Activated CD4-positive, alpha-beta T cell treated with anti-CD3 and anti-CD28 coated beads for 1 hour (primary cell): ENCODE measurements around the gene HMGXB3.
A peak's percentile ranks its signal among the peaks of the same experiment; 100 is the strongest.

ENCODE experiments used
- DNase-seq: peaks from one replicate; pipeline ENCODE4 v3.0.0-alpha.2; 2020

Gene HMGXB3

DNA sequence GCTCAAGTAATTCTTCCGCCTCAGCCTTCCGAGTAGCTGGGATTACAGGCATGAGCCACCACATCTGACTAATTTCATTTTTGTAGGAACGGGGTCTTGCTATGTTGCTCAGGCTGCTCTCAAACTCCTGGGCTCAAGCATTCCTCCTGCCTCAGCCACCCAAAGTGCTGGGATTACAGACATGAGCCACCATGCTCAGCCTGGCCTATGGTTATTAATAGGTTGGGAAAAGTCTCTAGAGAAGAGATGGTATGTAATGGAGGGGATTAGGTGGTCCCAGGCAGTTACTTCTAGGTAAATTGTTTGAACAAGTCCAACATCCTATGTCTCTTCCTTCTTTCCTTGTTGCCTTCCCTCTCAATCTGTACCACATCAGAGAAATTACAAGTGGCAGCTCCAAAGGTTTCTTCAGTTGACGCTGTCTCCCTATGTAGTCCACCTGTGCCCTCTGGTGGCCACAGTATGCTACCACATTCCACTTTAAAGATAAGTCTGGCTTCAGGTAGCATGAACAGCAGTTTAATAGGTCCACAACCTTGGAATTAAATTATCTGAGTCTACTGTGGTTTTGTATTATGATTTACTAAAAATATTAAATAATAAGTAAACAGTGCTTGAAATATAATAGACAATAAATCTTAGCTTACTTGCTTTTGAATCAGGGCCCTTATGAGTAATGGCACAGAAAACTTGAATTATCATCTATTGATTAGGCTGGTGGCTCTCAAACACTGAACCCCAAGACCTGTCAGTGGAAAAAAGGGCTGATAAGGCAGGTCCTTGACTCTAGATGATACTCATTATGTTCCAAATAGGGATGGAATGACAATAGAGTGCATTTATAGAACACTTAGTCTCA, 9.8 kb upstream of the HMGXB3 start:
- peak; percentile 55 for DNase-seq

DNA sequence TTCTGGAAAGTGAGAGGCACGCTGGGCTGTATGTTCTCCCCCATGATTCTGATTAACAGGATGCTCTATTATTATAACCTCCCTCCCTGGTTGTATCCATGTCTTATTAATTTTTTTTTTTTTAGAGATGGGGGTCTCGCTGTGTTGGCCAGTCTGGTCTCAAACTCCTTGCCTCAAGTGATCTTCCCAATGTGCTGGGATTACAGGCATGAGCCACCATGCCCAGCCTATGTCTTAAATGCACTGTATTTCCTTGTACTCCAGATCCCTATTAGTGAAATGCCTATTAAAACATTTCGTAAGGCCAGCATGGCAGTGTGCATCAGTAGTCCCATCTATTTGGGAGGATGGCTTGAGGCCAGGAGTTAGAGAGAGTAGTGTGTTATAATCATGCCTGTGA, 7.1 kb upstream of the HMGXB3 start:
- DNase-seq: no peak

GRCh38 chr5:149995385-149996204, 4.9 kb upstream of the HMGXB3 start:
- DNase-seq: no peak

- DNase-seq: no peak
Observed at GRCh38 chr5:149996205-149996890, 4.2 kb upstream of the HMGXB3 start.

DNA sequence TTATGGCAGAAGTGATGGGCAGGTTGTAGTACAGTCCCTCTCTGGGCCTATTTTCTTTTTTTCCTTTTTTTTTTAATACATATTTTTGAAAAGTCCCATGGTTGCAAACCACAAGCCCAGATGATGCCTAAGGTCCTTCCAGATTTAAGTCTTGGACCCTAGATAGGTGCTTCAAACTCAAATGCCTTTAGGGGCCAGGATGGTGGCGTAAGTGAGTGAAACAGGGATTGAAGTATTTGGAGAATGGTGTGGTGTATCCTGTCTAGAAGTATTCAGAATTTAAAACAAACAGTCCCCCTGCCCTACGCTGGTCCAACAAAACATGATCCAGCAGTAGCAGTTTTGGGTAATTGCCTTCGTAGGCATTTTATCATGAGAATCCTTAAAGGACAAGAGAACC, 2.3 kb upstream of the HMGXB3 start:
- no peak for DNase-seq

DNA sequence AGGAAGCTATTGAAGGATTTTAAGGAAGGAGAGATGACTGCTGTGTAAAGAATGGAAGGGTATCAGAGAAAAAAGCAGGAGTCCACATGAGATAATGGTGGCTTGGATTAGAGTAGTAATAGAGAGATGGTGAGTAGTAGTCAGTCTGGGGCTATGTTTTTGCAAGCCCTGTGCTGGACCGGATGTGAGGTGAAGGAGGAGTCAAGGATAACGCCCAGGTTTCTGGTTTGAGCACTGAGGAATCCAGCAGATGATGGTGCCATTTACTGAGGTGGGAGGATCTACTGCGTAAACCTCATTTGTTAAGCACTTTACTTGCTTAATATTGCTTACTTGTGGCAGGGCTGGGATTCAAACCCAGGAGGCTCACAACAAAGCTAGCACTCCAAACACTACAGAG, 1.2 kb upstream of the HMGXB3 start:
- no peak for DNase-seq

DNA sequence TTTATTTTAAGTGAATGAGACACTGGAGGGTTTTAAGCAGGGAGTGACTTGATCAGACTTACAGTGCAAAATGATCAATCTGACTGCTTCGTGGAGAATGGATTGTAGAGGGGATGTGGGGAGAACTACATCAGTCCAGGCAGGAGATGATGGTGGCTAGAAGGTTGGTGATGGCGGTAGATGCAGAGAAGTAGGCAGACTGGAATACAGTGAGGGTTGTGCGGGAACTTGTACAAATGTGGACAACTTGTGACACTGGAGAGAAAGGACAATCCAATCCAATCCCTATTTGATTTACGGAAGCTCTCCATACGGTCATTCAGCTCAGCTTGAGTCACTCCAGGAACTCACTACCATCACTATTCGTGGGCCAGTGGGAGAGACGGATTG, 678 bp upstream of the HMGXB3 start:
- no peak for DNase-seq

- DNase-seq: peak; percentile 26
Observed at GRCh38 chr5:150000990-150001659, 586 bp downstream of the HMGXB3 start.

GRCh38 chr5:150001660-150002486, 1.3 kb downstream of the HMGXB3 start:
- peak; percentile 41 for DNase-seq

GRCh38 chr5:150006318-150006717, 5.8 kb downstream of the HMGXB3 start:
- no peak for DNase-seq

DNA sequence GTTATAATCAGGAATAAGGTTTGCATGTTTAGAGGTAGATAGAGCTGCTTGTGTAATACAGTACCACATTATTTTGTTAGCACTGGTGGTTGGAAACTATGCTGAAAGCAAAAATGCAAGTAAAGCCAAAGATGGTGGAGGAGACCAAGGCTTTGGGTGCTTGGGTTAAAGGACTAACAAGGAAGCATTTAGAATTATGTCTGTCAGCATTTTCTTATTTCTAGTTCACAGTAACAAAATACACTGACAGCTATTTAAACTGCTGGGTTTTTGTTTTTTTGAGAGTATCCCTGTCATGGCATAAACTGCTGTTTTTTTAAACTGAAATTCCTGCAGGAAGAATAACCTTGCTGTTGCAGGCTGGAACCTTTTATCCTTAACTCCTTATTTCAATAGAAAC, 6.5 kb downstream of the HMGXB3 start:
- no peak for DNase-seq

- no peak for DNase-seq
Observed at GRCh38 chr5:150009671-150010387, 9.3 kb downstream of the HMGXB3 start.

- no peak for DNase-seq
Observed at GRCh38 chr5:150013931-150014330, 13.4 kb downstream of the HMGXB3 start.

DNA sequence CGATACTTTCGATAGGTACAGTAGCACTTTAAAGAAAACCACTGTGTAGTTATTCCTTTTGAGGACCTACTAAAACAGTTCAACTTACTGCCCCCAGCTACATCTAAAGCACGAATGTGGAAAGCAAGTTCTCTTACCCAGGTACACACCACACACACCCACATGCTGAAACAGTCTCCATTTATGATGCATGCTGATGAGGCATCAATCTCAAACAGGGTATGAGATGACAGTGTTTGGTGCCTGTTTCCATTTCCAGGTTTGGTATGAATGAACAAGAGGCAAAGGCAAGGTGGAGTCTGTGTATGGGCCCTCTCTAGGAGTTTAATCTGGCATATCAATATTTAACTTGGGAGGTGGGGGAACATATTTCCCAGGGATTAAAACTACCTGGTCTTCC, 13.9 kb downstream of the HMGXB3 start:
- DNase-seq: no peak

DNA sequence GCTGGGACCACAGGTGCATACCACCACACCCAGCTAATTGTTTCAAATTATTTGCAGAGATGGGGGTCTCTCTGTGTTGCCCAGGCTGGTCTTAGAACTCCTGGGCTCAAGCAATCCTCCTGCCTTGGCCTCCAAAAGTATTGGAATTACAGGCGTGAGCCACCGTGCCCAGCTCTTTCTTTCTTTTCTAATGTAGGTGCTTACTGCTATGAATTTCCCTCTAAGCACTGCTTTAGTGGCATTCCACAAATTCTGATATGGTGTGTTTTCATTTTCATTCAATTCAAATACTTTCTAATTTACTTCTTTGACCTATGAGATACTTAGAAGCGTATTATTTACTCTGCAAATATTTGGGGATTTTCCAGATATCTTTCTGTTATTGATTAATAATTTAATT, 14.9 kb downstream of the HMGXB3 start:
- no peak for DNase-seq

DNA sequence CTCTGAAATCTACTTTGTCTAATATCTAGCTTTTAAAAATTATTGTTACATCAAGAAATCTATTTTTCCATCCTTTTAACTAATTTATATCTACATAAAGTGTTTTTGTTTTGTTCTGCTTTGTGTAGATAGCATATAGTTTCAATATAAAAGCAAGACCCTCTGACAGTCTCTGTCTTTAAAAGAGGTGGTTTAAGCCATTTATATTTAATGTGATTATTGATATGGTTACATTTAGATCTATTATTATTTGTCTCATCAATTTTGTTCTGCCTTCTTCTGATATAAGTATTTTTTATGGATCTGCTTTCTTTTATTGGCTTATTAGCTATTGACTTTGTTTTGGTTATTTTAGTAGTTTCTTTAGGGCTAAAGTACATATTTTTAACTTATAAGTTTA, 16.0 kb downstream of the HMGXB3 start:
- DNase-seq: no peak

GRCh38 chr5:150017226-150018005, 16.9 kb downstream of the HMGXB3 start:
- DNase-seq: no peak

- DNase-seq: no peak
Observed at GRCh38 chr5:150020249-150020648, 19.7 kb downstream of the HMGXB3 start.

DNA sequence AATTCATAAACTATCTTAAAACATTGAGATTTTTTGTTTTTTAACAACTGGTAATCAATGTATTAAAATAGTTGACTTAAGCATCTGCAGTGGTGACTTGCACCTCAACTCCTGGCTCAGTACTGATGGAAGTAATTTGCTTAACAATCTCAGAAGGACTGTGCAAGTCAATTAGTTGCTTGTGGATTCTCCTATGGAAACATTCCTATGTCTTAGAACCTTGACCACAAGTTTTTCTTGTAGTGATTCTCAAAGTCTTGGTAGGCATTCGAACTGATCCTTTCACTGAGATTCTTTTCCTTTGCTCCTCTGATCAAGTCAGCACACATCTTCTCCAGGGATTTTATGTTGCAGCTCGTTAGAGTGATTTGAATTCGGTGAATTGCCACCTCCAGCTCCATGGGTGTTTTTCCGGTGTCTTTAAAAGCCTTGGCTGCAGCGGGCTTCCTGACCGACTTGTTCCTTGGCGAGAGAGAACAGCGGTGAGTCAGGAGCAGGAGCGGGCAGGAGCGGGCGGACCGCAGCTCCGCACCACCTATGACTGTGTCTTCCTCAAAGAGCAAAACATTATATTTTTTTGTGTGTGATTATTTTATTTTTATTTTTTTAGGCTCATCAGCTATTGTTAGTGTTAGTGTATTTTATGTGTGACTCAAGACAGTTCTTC, 21.1 kb downstream of the HMGXB3 start:
- no peak for DNase-seq

DNA sequence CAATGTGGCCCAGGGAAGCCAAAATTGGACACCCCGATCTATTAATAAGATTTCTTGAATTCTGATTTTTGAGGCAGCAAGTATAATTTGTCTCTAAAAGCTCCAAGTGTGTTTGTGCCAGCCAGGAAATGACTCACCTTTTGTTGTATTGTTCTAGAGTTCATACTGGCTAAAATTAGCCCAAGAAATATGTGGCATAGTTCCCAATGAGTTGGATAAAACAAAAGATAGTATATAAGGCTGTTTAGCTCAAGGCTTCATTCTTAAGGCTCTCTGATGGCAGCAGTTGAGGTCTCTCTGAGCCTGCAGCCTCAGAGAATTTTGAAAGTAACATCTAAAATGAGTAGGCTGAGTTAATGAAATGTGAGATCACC, 21.6 kb downstream of the HMGXB3 start:
- DNase-seq: no peak
